ENCODE measurements around the gene TNFSF9. TPM values are rescaled to one million over a fixed set of nuclear protein-coding genes. Genes with fewer than 3 reads are reported as not detected.

TNFSF9 gene
- total RNA-seq, 2 donors from 2014 or later = 2.6 TPM; not detected in 1

DNA sequence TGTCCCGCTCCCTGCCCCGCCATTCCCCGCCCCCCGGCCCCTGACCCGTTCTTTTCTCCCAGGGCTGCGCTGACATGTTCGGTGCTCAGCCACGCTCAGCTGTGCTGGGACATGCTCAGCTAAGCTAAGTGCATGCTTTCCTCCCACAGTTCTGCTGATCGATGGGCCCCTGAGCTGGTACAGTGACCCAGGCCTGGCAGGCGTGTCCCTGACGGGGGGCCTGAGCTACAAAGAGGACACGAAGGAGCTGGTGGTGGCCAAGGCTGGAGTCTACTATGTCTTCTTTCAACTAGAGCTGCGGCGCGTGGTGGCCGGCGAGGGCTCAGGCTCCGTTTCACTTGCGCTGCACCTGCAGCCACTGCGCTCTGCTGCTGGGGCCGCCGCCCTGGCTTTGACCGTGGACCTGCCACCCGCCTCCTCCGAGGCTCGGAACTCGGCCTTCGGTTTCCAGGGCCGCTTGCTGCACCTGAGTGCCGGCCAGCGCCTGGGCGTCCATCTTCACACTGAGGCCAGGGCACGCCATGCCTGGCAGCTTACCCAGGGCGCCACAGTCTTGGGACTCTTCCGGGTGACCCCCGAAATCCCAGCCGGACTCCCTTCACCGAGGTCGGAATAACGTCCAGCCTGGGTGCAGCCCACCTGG is 3.7 kb downstream of the TNFSF9 start:
- Histone ChIP-seq H3K4me3 (no peak overlapping the region), H3K4me1 (peaks cover 19% of the 10 kb centered on the region), H3K36me3 (replicated peaks in 1 of 2; ENCODE audit: insufficient read depth in 1 of 2, low read depth in 2 of 2) (no peaks in the 10 kb centered on the region), H3K27ac (no peak overlapping the region), H3K27me3 (peaks cover 0 to 15% of the 10 kb centered on the region in 2 donors), H3K9me3 (no peaks in the 10 kb centered on the region)
- ATAC-seq (no peak), DNase-seq (peak in 1 of 4 donors; percentile 20)
- no peak for TF ChIP-seq POLR2A (IDR thresholded peaks at IDR 0.05)
- TF ChIP-seq, protein P1, sequence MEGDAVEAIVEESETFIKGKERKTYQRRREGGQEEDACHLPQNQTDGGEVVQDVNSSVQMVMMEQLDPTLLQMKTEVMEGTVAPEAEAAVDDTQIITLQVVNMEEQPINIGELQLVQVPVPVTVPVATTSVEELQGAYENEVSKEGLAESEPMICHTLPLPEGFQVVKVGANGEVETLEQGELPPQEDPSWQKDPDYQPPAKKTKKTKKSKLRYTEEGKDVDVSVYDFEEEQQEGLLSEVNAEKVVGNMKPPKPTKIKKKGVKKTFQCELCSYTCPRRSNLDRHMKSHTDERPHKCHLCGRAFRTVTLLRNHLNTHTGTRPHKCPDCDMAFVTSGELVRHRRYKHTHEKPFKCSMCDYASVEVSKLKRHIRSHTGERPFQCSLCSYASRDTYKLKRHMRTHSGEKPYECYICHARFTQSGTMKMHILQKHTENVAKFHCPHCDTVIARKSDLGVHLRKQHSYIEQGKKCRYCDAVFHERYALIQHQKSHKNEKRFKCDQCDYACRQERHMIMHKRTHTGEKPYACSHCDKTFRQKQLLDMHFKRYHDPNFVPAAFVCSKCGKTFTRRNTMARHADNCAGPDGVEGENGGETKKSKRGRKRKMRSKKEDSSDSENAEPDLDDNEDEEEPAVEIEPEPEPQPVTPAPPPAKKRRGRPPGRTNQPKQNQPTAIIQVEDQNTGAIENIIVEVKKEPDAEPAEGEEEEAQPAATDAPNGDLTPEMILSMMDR (IDR thresholded peaks at IDR 0.05) = no peak
- WGBS, 2 donors = 35 to 45% methylated on average over 8 to 35 of the region's 40 CpGs
- intact Hi-C loops (cut with DNase I) = no loop called here

DNA sequence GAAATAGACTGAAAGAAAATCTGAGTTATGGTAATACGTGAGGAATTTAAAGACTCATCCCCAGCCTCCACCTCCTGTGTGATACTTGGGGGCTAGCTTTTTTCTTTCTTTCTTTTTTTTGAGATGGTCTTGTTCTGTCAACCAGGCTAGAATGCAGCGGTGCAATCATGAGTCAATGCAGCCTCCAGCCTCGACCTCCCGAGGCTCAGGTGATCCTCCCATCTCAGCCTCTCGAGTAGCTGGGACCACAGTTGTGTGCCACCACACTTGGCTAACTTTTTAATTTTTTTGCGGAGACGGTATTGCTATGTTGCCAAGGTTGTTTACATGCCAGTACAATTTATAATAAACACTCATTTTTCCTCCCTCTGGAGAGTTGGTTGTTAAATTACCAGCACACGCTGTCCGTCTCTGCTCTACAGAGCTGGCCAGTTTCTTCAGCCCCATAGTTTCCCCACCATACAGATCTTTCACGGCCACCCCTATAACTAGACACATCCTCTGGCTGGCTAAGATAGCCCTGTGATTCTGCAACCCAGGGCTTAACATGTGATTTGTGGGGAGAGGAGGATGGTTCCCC is 4.8 kb downstream of the TNFSF9 start:
- Histone ChIP-seq H3K27me3 (peaks cover 0 to 15% of the 10 kb centered on the region in 2 donors), H3K27ac (no peak overlapping the region), H3K36me3 (replicated peaks in 1 of 2; ENCODE audit: insufficient read depth in 1 of 2, low read depth in 2 of 2) (no peaks in the 10 kb centered on the region), H3K4me3 (no peak overlapping the region), H3K9me3 (no peaks in the 10 kb centered on the region), H3K4me1 (peaks cover 13% of the 10 kb centered on the region)
- 84 to 88% methylated on average over 10 of the region's 10 CpGs for WGBS, 2 donors
- DNase-seq (no peak), ATAC-seq (no peak)
- intact Hi-C loops (cut with DNase I) = no loop called here
- TF ChIP-seq, protein P1 (IDR thresholded peaks at IDR 0.05) = no peak
- no peak for TF ChIP-seq POLR2A (IDR thresholded peaks at IDR 0.05)

DNA sequence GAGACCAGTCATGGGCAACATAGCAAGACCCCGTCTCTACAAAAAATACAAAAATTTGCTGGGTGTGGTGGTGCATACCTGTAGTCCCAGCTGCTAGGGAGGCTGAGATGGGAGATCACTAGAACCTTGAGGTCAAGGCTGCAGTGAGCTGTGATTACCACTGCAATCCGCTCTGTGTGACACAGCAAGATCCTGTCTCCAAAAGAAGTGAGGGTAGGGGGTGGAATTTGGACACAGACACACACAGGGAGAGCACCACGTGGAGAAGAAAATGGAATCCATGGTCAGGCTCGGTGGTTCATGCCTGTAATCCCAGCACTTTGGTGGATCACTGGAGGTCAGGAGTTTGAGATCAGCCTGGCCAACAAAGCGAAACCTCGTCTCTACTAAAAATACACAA is 8.7 kb downstream of the TNFSF9 start:
- no peak for ATAC-seq
- H3K27me3 ChIP-seq = no peaks in the 10 kb centered on the region
- TF ChIP-seq POLR2A (IDR thresholded peaks at IDR 0.05) = no peak
- TF ChIP-seq, protein P1 (IDR thresholded peaks at IDR 0.05) = no peak
- H3K4me3 ChIP-seq = no peak overlapping the region
- DNase-seq = no peak
- no peaks in the 10 kb centered on the region for H3K36me3 ChIP-seq (replicated peaks in 1 of 2; ENCODE audit: insufficient read depth in 1 of 2, low read depth in 2 of 2)
- WGBS, 2 donors = 78 to 87% methylated on average over 6 of the region's 6 CpGs
- no peaks in the 10 kb centered on the region for H3K9me3 ChIP-seq
- peaks cover 3% of the 10 kb centered on the region for H3K4me1 ChIP-seq
- H3K27ac ChIP-seq = no peak overlapping the region
- intact Hi-C loops (cut with DNase I) = no loop called here

DNA sequence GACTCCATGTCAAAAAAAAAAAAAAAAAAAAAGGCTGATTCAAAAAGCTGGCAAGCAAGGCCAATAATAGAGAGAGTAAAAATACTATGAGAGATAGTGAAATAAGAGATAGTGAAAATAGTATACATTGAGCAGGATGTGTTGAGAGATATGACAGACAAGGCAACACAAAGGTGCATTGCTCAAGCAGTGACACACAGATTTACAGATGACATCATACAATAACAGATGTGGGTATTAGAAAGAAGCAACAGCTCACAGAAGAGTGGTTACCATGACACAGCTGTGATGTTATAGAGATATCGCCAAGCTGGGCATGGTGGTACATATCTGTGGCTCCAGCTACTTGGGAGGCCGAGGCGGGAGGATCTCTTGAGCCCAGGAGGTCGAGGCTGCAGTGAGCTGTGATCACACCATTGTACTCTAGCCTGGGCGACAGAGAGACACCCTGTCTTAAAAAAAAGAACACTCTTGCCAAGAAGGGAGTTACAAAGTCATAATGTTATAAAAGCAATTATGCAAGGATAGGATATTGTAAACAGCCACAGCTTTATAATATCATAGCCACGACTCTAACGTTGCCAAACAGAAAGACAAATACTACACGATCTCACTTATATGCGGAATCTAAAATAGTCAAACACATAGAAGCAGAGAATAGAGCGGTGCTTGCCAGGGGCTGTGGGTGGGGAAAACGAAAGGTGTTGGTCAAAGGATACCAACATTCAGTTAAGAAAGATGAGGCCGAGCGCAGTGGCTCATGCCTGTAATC is 10.3 kb downstream of the TNFSF9 start:
- DNase-seq (no peak), ATAC-seq (no peak)
- Histone ChIP-seq H3K9me3 (no peaks in the 10 kb centered on the region), H3K4me1 (no peaks in the 10 kb centered on the region), H3K36me3 (replicated peaks in 1 of 2; ENCODE audit: insufficient read depth in 1 of 2, low read depth in 2 of 2) (no peaks in the 10 kb centered on the region), H3K4me3 (no peak overlapping the region), H3K27ac (no peak overlapping the region), H3K27me3 (no peaks in the 10 kb centered on the region)
- 59 to 63% methylated on average over 13 of the region's 13 CpGs for WGBS, 2 donors
- intact Hi-C loops (cut with DNase I) = no loop called here
- TF ChIP-seq, protein P1 (IDR thresholded peaks at IDR 0.05) = no peak
- no peak for TF ChIP-seq POLR2A (IDR thresholded peaks at IDR 0.05)

All from body of pancreas (tissue), 4 donors.